SK-N-SH treated with all-trans-retinoic acid at 6 μM for 48 hours (cell line): ENCODE data around the gene TAOK2.

Experiments
- ATAC-seq: fragments of 200-7000 bp; cut with Tn5 transposase; 3 replicates; pipeline ENCODE4 v1.9.1; 2020; ENCODE audit warnings: mild to moderate bottlenecking, moderate library complexity
- ARNTL ChIP-seq: fragments of 450-650 bp; formaldehyde crosslinking; IDR thresholded peaks from 2 replicates; pipeline ENCODE4 v1.5.0; 2020; ENCODE audit warnings: low read depth, mild to moderate bottlenecking, moderate library complexity, borderline replicate concordance
- BACH2 ChIP-seq: fragments of 250-450 bp; sonication (Bioruptor Pico); IDR thresholded peaks from 2 replicates; pipeline ENCODE4 v1.9.0; 2021; ENCODE audit warnings: mild to moderate bottlenecking, borderline replicate concordance
- CREB5 ChIP-seq: fragments of 250-450 bp; sonication (Bioruptor Pico); IDR thresholded peaks from 2 replicates; pipeline ENCODE4 v1.5.1; 2020; ENCODE audit warnings: low read depth, mild to moderate bottlenecking, moderate library complexity
- CSDC2 ChIP-seq: fragments of 250-450 bp; sonication (Bioruptor Pico); IDR thresholded peaks from 2 replicates; pipeline ENCODE4 v1.5.0; 2020; ENCODE audit warnings: mild to moderate bottlenecking, moderate library complexity
- ESRRG ChIP-seq: fragments of 250-450 bp; sonication (Bioruptor Pico); IDR thresholded peaks from 2 replicates; pipeline ENCODE4 v1.6.1; 2021; ENCODE audit warnings: mild to moderate bottlenecking
- PATZ1 ChIP-seq: fragments of 250-450 bp; sonication (Bioruptor Pico); IDR thresholded peaks from 2 replicates; pipeline ENCODE4 v1.8.0; 2020; ENCODE audit warnings: mild to moderate bottlenecking, moderate library complexity, borderline replicate concordance
- POU6F1 ChIP-seq: fragments of 250-450 bp; sonication (Bioruptor Pico); IDR thresholded peaks from 2 replicates; pipeline ENCODE4 v1.8.0; 2021; ENCODE audit warnings: low read depth, mild to moderate bottlenecking, moderate library complexity, borderline replicate concordance
- RARB ChIP-seq: fragments of 250-450 bp; sonication (Bioruptor Pico); IDR thresholded peaks from 2 replicates; pipeline ENCODE4 v1.8.0; 2021; ENCODE audit warnings: mild to moderate bottlenecking, moderate library complexity
- SNAI2 ChIP-seq: fragments of 250-450 bp; sonication (Bioruptor Pico); IDR thresholded peaks from 2 replicates; pipeline ENCODE4 v1.5.0; 2020; ENCODE audit warnings: mild to moderate bottlenecking, moderate library complexity
- TCF4 ChIP-seq: fragments of 250-450 bp; sonication (Bioruptor Pico); IDR thresholded peaks from 2 replicates; pipeline ENCODE4 v1.8.0; 2021; ENCODE audit warnings: mild to moderate bottlenecking, moderate library complexity, borderline replicate concordance
- TOX ChIP-seq: fragments of 250-450 bp; sonication (Bioruptor Pico); IDR thresholded peaks from 2 replicates; pipeline ENCODE4 v1.8.0; 2021; ENCODE audit warnings: mild to moderate bottlenecking, moderate library complexity, borderline replicate concordance
- ZC3H10 ChIP-seq: fragments of 250-450 bp; sonication (Bioruptor Pico); IDR thresholded peaks from 2 replicates; pipeline ENCODE4 v1.5.1; 2021; ENCODE audit warnings: mild to moderate bottlenecking, moderate library complexity
- ZFP3 ChIP-seq: fragments of 250-450 bp; sonication (Bioruptor Pico); IDR thresholded peaks from 2 replicates; pipeline ENCODE4 v1.5.0; 2020; ENCODE audit warnings: mild to moderate bottlenecking, moderate library complexity
- ZNF565 ChIP-seq: fragments of 450-650 bp; formaldehyde crosslinking; conservative IDR thresholded peaks from 2 replicates; pipeline ENCODE4 v1.5.0; 2020; ENCODE audit warnings: low read depth, mild to moderate bottlenecking, moderate library complexity
- ZNF70 ChIP-seq: fragments of 450-650 bp; formaldehyde crosslinking; IDR thresholded peaks from 2 replicates; pipeline ENCODE4 v1.5.0; 2020; ENCODE audit warnings: mild to moderate bottlenecking, moderate library complexity
- ZNF8 ChIP-seq: fragments of 450-650 bp; formaldehyde crosslinking; IDR thresholded peaks from 2 replicates; pipeline ENCODE4 v1.5.0; 2020; ENCODE audit warnings: mild to moderate bottlenecking, moderate library complexity
- TF ChIP-seq, protein P1 (sequence below): fragments of 250-450 bp; sonication (Bioruptor Pico); IDR thresholded peaks from 2 replicates; pipeline ENCODE4 v1.5.1; 2021; ENCODE audit warnings: mild to moderate bottlenecking, moderate library complexity

Gene TAOK2

DNA sequence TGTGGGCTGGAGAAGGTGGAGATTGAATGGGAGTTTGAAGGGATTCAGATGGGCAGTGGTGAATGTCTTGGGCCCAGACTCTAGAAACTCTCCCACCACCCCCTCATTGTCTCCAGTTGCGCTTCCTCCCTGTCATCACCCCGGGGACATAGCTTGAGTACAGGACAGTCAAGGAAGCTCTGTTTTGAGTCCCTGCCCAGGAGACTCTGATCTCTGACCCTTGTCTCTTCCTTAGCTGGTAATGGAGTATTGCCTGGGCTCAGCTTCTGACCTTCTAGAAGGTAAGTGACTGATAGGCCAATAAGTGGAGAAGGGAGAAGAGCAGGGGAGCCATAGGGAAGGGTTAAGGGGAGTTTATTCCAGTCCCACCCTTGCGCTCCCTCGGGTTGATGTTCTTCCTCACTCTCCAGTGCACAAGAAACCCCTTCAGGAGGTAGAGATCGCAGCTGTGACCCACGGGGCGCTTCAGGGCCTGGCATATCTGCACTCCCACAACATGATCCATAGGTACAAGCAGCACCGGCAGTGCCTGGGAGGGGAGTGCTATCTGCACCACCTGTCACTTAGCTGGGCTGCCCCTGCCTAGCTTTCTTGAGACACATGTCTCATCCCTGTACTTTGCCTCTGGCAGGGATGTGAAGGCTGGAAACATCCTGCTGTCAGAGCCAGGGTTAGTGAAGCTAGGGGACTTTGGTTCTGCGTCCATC lies 5.0 kb downstream of the TAOK2 start:
- TF ChIP-seq CREB5 (CRISPR knock-in tag) (no peak), ARNTL (CRISPR knock-in tag) (no peak), TCF4 (CRISPR knock-in tag) (no peak), TOX (no peak), ZFP3 (CRISPR knock-in tag) (no peak), ESRRG (CRISPR knock-in tag) (no peak)
- TF ChIP-seq, protein P1, sequence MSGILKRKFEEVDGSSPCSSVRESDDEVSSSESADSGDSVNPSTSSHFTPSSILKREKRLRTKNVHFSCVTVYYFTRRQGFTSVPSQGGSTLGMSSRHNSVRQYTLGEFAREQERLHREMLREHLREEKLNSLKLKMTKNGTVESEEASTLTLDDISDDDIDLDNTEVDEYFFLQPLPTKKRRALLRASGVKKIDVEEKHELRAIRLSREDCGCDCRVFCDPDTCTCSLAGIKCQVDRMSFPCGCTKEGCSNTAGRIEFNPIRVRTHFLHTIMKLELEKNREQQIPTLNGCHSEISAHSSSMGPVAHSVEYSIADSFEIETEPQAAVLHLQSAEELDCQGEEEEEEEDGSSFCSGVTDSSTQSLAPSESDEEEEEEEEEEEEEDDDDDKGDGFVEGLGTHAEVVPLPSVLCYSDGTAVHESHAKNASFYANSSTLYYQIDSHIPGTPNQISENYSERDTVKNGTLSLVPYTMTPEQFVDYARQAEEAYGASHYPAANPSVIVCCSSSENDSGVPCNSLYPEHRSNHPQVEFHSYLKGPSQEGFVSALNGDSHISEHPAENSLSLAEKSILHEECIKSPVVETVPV (CRISPR knock-in tag), result no peak
- ATAC-seq, result no peak

DNA sequence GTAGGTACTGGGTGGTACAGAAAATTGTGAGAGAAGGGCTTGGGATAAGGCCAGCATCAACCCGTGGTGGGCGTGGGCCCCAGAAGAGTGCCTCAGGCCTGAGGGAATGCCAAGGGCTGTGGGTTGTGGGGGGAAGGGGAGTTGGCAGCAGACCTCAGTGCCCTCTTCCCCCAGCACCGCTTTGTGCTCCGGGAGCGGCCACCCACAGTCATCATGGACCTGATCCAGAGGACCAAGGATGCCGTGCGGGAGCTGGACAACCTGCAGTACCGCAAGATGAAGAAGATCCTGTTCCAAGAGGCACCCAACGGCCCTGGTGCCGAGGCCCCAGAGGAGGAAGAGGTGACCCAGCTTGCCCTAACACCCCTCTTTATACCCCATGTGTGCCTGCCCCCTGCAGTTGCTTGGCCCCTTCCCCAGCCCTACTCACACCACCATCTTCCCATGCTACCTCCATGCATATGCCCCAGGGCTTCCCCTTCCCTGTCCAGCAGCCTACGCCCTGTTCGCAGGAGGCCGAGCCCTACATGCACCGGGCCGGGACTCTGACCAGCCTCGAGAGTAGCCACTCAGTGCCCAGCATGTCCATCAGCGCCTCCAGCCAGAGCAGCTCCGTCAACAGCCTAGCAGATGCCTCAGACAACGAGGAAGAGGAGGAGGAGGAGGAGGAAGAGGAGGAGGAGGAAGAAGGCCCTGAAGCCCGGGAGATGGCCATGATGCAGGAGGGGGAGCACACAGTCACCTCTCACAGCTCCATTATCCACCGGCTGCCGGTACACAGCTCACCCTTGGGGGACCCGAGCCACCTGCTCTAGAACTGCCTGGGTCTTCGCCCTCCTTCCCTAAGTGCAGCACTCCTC lies 9.1 kb downstream of the TAOK2 start:
- no peak for TF ChIP-seq TCF4 (CRISPR knock-in tag)
- ATAC-seq, result no peak

- no peak for TF ChIP-seq ZNF565 (CRISPR knock-in tag)
- no peak for TF ChIP-seq BACH2 (CRISPR knock-in tag)
- no peak for TF ChIP-seq SNAI2 (CRISPR knock-in tag)
- TF ChIP-seq CSDC2 (CRISPR knock-in tag), result no peak
- no peak for TF ChIP-seq ESRRG (CRISPR knock-in tag)
- TF ChIP-seq CREB5 (CRISPR knock-in tag), result no peak
- TF ChIP-seq ZNF8 (CRISPR knock-in tag), result no peak
- TF ChIP-seq TOX, result no peak
- no peak for TF ChIP-seq POU6F1 (CRISPR knock-in tag)
- TF ChIP-seq ARNTL (CRISPR knock-in tag), result no peak
- TF ChIP-seq PATZ1 (CRISPR knock-in tag), result no peak
- no peak for TF ChIP-seq ZC3H10
- TF ChIP-seq ZNF70 (CRISPR knock-in tag), result no peak
- no peak for TF ChIP-seq RARB (CRISPR knock-in tag)
- no peak for TF ChIP-seq ZFP3 (CRISPR knock-in tag)
- ATAC-seq, result no peak
Observed at GRCh38 chr16:29983420-29984136, 9.9 kb downstream of the TAOK2 start.
